IPS-20b (cell line): ENCODE data around the gene FADD.

Source experiments
- H3K27ac ChIP-seq: one replicate; pipeline ENCODE4 v1.5.1; 2013; ENCODE audit warnings: low read length
- H3K27me3 ChIP-seq: 2 replicates; pipeline ENCODE4 v1.6.1; 2013; ENCODE audit warnings: mild to moderate bottlenecking, low read length, inconsistent platforms; ENCODE audit not compliant: insufficient read depth
- H3K36me3 ChIP-seq: 2 replicates; pipeline ENCODE4 v1.6.1; 2013; ENCODE audit warnings: low read depth, mild to moderate bottlenecking, inconsistent platforms, low read length, moderate library complexity; ENCODE audit not compliant: insufficient read depth
- H3K4me1 ChIP-seq: 2 replicates; pipeline ENCODE4 v1.6.1; 2013; ENCODE audit warnings: mild to moderate bottlenecking, control low read depth, inconsistent platforms, low read length, moderate library complexity; ENCODE audit not compliant: insufficient read depth
- H3K4me3 ChIP-seq: 2 replicates; pipeline ENCODE4 v1.5.1; 2013; ENCODE audit warnings: mild to moderate bottlenecking, low read length, inconsistent platforms
- H3K9ac ChIP-seq: 2 replicates; pipeline ENCODE4 v1.6.1; 2013; ENCODE audit warnings: low read depth, mild to moderate bottlenecking, inconsistent platforms, low read length, moderate library complexity
- H3K9me3 ChIP-seq: 2 replicates; pipeline ENCODE4 v1.6.1; 2013; ENCODE audit warnings: mild to moderate bottlenecking, low read depth, low read length, inconsistent platforms; ENCODE audit not compliant: insufficient read depth

The FADD gene

DNA sequence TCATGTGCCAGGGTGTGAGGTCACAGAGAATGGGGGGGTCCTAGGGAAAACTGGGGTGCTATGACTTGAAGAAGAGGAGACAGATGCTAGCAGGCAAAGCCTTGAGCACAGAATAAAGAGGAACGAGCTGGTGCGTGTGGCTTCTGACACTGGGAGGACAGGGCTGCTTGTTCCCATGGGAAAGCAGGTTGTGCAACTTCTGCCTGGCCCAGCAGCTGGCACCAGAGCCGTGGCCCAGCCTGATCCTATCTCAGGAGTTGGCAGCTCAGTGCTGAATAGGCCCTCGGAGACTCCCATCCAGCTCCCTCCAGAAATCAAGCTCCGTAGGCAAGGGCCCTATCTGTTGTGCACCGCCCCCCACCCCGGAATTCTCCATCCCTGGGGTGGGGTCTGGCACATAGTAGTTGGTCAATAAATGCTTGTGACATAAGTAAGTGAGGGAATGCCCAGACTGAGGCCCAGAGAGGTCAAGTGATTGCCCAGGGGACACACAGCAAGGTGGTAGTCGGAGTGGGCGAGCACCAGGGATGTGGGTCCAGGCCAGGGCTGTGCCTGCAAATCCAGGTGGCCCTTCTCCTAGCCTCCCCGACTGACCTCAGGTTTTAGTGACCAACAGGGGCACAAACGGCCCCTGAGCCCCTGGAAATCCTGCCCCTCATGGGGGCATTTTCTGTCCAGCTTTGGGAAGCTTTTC, 19.5 kb upstream of the FADD start:
- H3K9me3 ChIP-seq: no peaks in the 10 kb centered on the region
- no peaks in the 10 kb centered on the region for H3K36me3 ChIP-seq
- no peak overlapping the region for H3K9ac ChIP-seq
- H3K4me1 ChIP-seq: no peaks in the 10 kb centered on the region
- H3K27me3 ChIP-seq: no peaks in the 10 kb centered on the region
- no peak overlapping the region for H3K4me3 ChIP-seq
- no peak overlapping the region for H3K27ac ChIP-seq

DNA sequence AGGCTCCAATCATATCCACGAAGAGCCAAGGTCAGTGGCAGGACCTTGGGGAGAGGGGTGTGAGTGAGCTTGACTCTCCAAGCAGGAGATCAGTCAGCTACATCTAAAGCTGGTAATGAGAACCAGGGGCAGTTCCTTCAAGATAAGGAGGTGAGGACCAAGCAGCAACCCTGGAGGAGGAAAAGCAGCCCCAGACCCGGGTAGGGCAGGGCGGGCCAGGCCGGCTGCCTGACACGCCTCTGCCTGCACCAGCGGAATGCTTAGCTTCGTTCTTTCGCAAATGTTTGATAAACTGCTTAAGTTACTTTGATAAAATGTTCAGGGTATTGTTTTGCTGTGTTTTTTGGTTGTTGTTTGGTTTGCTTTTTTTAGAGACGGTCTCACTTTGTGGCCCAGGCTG, 18.7 kb upstream of the FADD start:
- H3K27ac ChIP-seq: no peak overlapping the region
- no peaks in the 10 kb centered on the region for H3K27me3 ChIP-seq
- H3K9ac ChIP-seq: no peak overlapping the region
- no peaks in the 10 kb centered on the region for H3K4me1 ChIP-seq
- H3K36me3 ChIP-seq: no peaks in the 10 kb centered on the region
- H3K4me3 ChIP-seq: no peak overlapping the region
- H3K9me3 ChIP-seq: no peaks in the 10 kb centered on the region

DNA sequence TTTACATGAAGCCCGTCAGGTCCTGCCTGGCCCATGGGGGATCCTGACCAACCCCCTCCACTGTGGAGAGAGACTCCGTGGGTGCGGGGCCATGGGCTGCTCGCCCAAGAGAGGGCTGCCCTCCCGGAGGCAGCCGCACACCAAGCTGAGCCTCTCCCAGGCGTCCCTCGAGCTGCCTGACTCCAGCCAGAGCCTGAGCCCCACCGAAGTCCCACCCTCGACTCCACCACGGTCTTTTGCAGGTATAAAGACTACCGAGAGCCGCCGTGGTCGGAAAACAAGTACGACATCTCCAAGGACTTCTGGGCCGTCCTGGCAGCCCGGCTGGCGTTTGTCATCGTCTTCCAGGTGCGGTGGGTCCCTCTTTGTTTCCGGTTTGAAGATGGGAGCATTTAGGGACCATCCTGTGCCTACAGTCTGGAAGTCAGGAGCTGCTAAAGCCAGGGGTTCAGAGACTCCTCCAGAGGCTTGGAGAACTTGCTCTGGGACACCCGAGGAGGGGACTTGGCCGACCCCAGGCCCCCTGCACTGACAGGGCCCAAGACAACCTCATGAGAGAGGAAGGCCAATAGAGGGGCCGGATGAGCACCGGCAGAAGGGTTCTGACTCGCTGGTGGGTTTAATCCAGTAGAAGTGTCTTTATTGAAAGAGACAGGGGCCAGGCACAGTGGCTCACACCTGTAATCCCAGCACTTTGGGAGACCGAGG, 17.6 kb upstream of the FADD start:
- H3K27me3 ChIP-seq: no peaks in the 10 kb centered on the region

DNA sequence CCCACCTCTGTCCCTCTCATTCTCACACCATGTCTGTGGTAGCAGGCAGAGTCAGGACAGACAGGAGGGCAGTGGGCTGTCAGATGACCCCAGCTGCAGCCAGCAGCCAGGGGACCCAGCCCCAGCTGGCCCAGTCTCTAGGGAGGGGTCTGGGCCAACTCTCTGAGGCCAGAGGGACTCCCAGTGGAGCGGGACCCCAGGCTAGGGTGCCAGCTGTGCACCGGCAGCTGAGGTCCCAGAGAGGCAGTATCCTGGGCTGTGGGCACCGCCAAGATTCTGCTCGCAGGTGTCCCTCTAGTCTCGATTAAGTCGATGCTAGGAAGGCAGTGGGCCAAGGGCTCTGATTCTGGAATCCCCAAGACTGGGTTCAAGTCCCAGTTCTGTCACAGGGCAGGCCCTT, 16.7 kb upstream of the FADD start:
- H3K4me1 ChIP-seq: no peaks in the 10 kb centered on the region
- H3K36me3 ChIP-seq: no peaks in the 10 kb centered on the region
- no peak overlapping the region for H3K27ac ChIP-seq
- no peaks in the 10 kb centered on the region for H3K27me3 ChIP-seq
- H3K9me3 ChIP-seq: no peaks in the 10 kb centered on the region
- H3K4me3 ChIP-seq: no peak overlapping the region
- H3K9ac ChIP-seq: no peak overlapping the region

More for the DNA sequence above, 17.6 kb upstream of the FADD start:
- Histone ChIP-seq H3K4me1 (no peaks in the 10 kb centered on the region), H3K9me3 (no peaks in the 10 kb centered on the region), H3K4me3 (no peak overlapping the region), H3K9ac (no peak overlapping the region), H3K36me3 (no peaks in the 10 kb centered on the region), H3K27ac (no peak overlapping the region)

DNA sequence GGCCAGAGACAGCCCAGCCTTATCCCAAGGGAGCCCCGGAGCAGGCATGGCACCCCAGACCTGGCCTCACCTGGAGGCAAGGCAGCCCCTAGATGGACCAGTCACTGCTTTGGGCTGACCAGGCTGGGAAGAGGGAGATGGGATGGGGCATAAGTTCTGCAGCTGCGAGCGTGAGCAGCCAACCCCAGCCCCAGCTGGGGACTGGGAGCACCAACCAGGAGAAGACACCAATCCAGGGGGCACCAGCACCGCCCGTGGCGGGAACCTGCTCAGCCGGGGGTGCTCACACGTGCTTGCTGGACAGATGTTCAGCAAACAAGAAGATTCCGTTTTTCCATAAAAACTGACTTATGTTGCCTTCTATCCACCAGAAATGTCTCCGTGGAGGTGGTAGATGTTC, 16.2 kb upstream of the FADD start:
- Histone ChIP-seq H3K27me3 (no peaks in the 10 kb centered on the region), H3K36me3 (no peaks in the 10 kb centered on the region), H3K9ac (no peak overlapping the region), H3K4me1 (no peaks in the 10 kb centered on the region), H3K4me3 (no peak overlapping the region), H3K27ac (no peak overlapping the region), H3K9me3 (no peaks in the 10 kb centered on the region)

DNA sequence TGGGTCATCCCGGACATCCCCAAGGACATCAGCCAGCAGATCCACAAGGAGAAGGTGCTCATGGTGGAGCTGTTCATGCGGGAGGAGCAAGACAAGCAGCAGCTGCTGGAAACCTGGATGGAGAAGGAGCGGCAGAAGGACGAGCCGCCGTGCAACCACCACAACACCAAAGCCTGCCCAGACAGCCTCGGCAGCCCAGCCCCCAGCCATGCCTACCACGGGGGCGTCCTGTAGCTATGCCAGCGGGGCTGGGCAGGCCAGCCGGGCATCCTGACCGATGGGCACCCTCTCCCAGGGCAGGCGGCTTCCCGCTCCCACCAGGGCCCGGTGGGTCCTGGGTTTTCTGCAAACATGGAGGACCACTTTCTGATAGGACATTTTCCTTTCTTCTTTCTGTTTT, 15.3 kb upstream of the FADD start:
- Histone ChIP-seq H3K36me3 (no peaks in the 10 kb centered on the region), H3K27ac (no peak overlapping the region), H3K27me3 (no peaks in the 10 kb centered on the region), H3K9me3 (no peaks in the 10 kb centered on the region), H3K4me3 (no peak overlapping the region), H3K9ac (no peak overlapping the region), H3K4me1 (no peaks in the 10 kb centered on the region)

DNA sequence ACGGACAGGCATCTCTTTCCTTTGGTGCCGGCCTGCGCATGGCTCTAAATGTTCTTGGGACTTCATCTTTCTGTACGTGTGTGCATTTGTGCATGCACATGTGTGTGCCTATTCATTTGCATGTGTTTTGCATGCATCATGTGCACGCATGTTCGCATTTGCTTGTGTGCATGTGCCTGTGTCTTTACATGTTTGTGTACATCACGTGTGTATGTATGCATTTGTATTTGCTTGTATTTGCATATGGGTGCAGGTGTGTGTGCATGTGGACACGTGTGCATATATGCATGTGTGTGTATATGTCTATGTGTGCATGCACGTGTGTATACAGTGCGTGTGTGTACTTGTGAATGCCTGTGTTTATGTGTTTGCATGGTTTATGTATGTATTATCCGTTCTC, 13.5 kb upstream of the FADD start:
- no peaks in the 10 kb centered on the region for H3K36me3 ChIP-seq
- H3K9ac ChIP-seq: no peak overlapping the region
- H3K4me1 ChIP-seq: no peaks in the 10 kb centered on the region
- no peaks in the 10 kb centered on the region for H3K27me3 ChIP-seq
- H3K27ac ChIP-seq: no peak overlapping the region
- H3K9me3 ChIP-seq: no peaks in the 10 kb centered on the region
- no peak overlapping the region for H3K4me3 ChIP-seq

DNA sequence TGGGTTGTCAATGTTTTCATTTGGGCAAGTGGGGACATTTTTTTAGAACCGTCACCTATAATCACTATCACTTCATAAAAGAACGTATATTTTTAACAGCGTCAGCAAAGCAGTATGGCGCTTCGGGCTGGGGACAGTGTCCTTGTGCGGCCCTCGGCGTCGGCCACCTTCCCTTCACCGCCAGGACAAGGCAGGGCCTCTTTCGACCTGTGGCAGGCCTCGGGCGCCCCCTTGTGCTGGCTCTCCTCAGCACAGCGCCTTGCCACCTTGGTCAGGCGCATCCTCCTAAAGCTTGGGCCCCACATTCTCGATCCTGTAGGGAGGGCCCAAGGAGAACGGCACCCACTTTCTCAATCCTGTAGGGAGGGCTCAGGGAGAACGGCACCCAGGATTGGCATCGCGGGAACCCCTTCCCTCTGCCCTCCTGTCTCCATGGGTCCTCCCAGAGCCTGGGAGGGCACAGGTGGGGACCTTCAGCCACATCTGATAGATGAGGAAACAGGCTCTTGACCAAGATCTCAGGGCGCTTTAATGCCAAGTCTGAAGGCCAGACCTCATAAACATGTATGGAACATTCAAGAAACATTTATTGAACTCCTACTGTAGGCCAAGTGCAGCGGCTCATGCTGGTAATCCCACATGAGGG, 11.5 kb upstream of the FADD start:
- no peaks in the 10 kb centered on the region; the same call in 1 of the 2 replicates for H3K27me3 ChIP-seq
- no peaks in the 10 kb centered on the region for H3K36me3 ChIP-seq
- H3K9ac ChIP-seq: no peak overlapping the region
- no peaks in the 10 kb centered on the region for H3K9me3 ChIP-seq
- H3K4me1 ChIP-seq: no peaks in the 10 kb centered on the region
- H3K27ac ChIP-seq: no peak overlapping the region
- H3K4me3 ChIP-seq: no peak overlapping the region

DNA sequence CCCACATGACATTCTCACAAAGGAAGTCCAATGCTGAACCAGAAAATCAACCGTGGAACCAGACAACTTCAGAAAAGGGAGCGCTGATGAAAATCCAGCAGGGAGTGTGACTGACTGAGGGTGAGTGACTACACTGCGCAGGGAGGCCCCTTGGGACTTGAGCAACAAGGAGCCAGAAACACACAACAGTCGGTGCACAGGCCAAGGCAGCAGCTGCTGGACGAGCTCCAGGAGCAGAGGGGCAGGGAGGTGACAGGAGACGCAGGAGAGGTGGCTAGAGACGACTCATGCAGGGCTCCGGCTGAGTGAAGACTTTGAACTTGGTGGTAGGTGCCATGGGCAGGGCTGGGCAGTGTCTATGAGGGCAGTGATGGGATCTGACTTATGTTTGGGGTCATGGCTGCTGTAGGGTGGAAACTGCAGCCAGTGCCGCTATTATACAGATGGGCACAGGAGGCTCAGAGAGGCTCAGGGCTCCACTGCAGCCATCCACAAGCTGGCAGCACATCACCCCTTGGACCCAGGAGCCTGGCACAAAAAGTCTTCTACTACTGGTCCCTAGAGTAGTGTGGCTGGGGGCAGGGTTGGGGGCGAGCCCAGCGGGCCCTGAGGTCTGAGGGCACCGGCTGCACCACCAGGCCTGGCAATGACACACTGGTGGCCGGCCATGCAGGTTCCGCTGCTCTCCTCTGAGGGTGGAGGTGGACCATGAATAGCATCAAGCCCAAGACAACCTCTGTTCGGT, 10.3 kb upstream of the FADD start:
- H3K4me3 ChIP-seq: no peak overlapping the region
- no peaks in the 10 kb centered on the region for H3K9me3 ChIP-seq
- no peaks in the 10 kb centered on the region for H3K4me1 ChIP-seq
- H3K36me3 ChIP-seq: no peaks in the 10 kb centered on the region
- H3K27ac ChIP-seq: no peak overlapping the region
- H3K27me3 ChIP-seq: no peaks in the 10 kb centered on the region; the same call in 1 of the 2 replicates
- no peak overlapping the region for H3K9ac ChIP-seq

DNA sequence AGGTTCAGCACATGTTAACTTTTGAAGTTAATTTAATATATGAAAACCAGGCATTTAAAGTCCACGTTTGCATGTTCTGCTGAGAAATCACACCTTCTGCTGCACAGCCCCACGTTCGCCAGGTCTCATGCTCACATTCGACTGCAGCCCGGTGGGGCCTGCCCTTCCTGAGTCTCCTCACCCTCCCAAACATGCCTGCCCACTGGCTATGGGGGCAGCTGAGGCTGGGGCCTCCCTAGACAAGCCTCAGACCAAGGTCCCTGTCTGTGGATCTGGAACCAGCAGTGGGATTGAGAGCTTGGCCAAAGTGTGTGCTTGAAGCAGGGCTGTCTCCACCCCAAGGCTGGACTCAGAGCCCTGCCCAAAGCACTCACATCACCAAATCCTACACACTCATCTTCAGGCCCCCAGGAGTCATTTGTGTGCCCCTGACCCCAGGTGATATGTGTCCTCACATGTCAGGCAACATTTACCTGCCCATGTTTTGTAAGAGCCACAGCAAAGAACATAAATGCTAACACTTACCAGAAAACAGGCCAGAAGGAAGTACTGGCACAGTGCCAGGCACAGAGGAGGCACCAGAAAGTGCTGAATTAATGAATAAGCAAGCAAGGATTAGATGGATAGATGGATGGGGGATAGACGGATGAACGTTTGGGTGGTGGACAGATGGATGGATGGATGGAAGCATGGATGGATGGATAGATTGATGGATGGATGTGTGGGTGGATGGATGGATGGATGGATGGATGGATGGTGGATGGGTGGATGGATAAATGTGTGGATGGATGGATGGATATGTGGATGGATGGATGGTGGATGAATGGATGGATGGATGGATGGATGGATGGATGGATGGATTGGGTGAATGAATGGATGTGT, 9.4 kb upstream of the FADD start:
- Histone ChIP-seq H3K9me3 (no peaks in the 10 kb centered on the region), H3K36me3 (no peaks in the 10 kb centered on the region), H3K27me3 (no peaks in the 10 kb centered on the region; the same call in 1 of the 2 replicates), H3K9ac (no peak overlapping the region), H3K4me1 (no peaks in the 10 kb centered on the region), H3K27ac (no peak overlapping the region), H3K4me3 (no peak overlapping the region)
